Measurements from ENCODE around the gene CDK5. TPM values are rescaled to one million over a fixed set of nuclear protein-coding genes. Genes with fewer than 3 reads are reported as not detected.

CDK5 gene
- total and polyA plus RNA-seq, 2 of the 13 experiments (the other 11 are each of a cell fraction or from before 2014, with no cell fraction given) = 16.4 to 21.3 TPM

- TF ChIP-seq ARID4A (CRISPR knock-in tag; IDR thresholded peaks at IDR 0.05; ENCODE audit: borderline replicate concordance) = peak; percentile 78; the same call in 1 of the 2 replicates
- peak; percentile 5 for TF ChIP-seq TEAD3 (CRISPR knock-in tag; optimal IDR thresholded peaks at IDR 0.05; ENCODE audit: borderline replicate concordance)
- no peak for TF ChIP-seq HMG20B (CRISPR knock-in tag; conservative IDR thresholded peaks at IDR 0.05)
- no peak for TF ChIP-seq ZFP82 (CRISPR knock-in tag; IDR thresholded peaks at IDR 0.05; ENCODE audit: borderline replicate concordance)
- 0 out of 2 replicates have a peak, but pooled peaks have one; percentile 51 for TF ChIP-seq HNF1B (CRISPR knock-in tag; IDR thresholded peaks at IDR 0.05)
- TF ChIP-seq FIP1L1 (IDR thresholded peaks at IDR 0.05; ENCODE audit: borderline replicate concordance, insufficient read depth, low read depth, low read length) = 0 out of 2 replicates have a peak, but pooled peaks have one; percentile 30
- TF ChIP-seq DPF2 (CRISPR knock-in tag; IDR thresholded peaks at IDR 0.05; ENCODE audit: borderline replicate concordance, low read depth) = no peak
- peak; percentile 80 for TF ChIP-seq POGK (CRISPR knock-in tag; conservative IDR thresholded peaks at IDR 0.05)
- 0 out of 2 replicates have a peak, but pooled peaks have one; percentile 60 for TF ChIP-seq NKX3-1 (CRISPR knock-in tag; IDR thresholded peaks at IDR 0.05)
- peak; percentile 90 for TF ChIP-seq ZNF639 (CRISPR knock-in tag; conservative IDR thresholded peaks at IDR 0.05)
- no peak for TF ChIP-seq ZNF644 (CRISPR knock-in tag; IDR thresholded peaks at IDR 0.05; ENCODE audit: low read depth)
- no peak for TF ChIP-seq THYN1 (CRISPR knock-in tag; IDR thresholded peaks at IDR 0.05; ENCODE audit: borderline replicate concordance, low read depth)
- peak; percentile 76 for TF ChIP-seq HNRNPLL (IDR thresholded peaks at IDR 0.05; ENCODE audit: low read depth, low read length, poor library complexity, severe bottlenecking)
- peak; percentile 60; the same call in 1 of the 2 replicates for TF ChIP-seq HDAC1 (CRISPR knock-in tag; IDR thresholded peaks at IDR 0.05)
- no peak for TF ChIP-seq TP53 (CRISPR knock-in tag; conservative IDR thresholded peaks at IDR 0.05)
These were observed 488 bp upstream of the CDK5 start (continued) for GRCh38 chr7:151057989-151058780.

All from HepG2 (cell line).